GM18498 (cell line): ENCODE results near the gene RPS6KC1.
"Not testable (repeated sequence)": the region's sequence is repeated elsewhere in the genome, so short reads cannot be mapped to it uniquely, and the experiment has no call there.

Experiments
- ATAC-seq: cut with Tn5 transposase; IDR thresholded peaks from one replicate; pipeline ENCODE4 v1.9.1; 2021; ENCODE audit warnings: mild to moderate bottlenecking, moderate library complexity; ENCODE audit not compliant: unreplicated experiment

The RPS6KC1 gene

GRCh38 chr1:213104604-213105003 lies 53.6 kb downstream of the RPS6KC1 start:
- no peak for ATAC-seq

GRCh38 chr1:213106298-213106697 lies 55.3 kb downstream of the RPS6KC1 start:
- no peak for ATAC-seq

- no peak for ATAC-seq
Measured at GRCh38 chr1:213107613-213108012, 56.6 kb downstream of the RPS6KC1 start.

- peak; percentile 88 for ATAC-seq
Measured at GRCh38 chr1:213110349-213111300, 59.6 kb downstream of the RPS6KC1 start.

GRCh38 chr1:213111502-213111901 lies 60.5 kb downstream of the RPS6KC1 start:
- ATAC-seq = no peak

GRCh38 chr1:213112723-213113122 lies 61.7 kb downstream of the RPS6KC1 start:
- not testable (repeated sequence) for ATAC-seq

- not testable (repeated sequence) for ATAC-seq
Measured at GRCh38 chr1:213117699-213118180, 66.7 kb downstream of the RPS6KC1 start.

- no peak for ATAC-seq
Measured at GRCh38 chr1:213119794-213120193, 68.8 kb downstream of the RPS6KC1 start.

GRCh38 chr1:213120386-213120785 lies 69.3 kb downstream of the RPS6KC1 start:
- ATAC-seq = no peak

- no peak for ATAC-seq
Measured at GRCh38 chr1:213120961-213121360, 69.9 kb downstream of the RPS6KC1 start.

GRCh38 chr1:213122514-213122929 lies 71.5 kb downstream of the RPS6KC1 start:
- ATAC-seq = no peak

- no peak for ATAC-seq
Measured at GRCh38 chr1:213123087-213123486, 72.0 kb downstream of the RPS6KC1 start.

GRCh38 chr1:213123536-213123935 lies 72.5 kb downstream of the RPS6KC1 start:
- no peak for ATAC-seq

- ATAC-seq = no peak
Measured at GRCh38 chr1:213124590-213124989, 73.5 kb downstream of the RPS6KC1 start.

- no peak for ATAC-seq
Measured at GRCh38 chr1:213125643-213126042, 74.6 kb downstream of the RPS6KC1 start.

- ATAC-seq = no peak
Measured at GRCh38 chr1:213127074-213127473, 76.0 kb downstream of the RPS6KC1 start.

- ATAC-seq = no peak
Measured at GRCh38 chr1:213131851-213132655, 81.0 kb downstream of the RPS6KC1 start.

- no peak for ATAC-seq
Measured at GRCh38 chr1:213135572-213135971, 84.5 kb downstream of the RPS6KC1 start.

- no peak for ATAC-seq
Measured at GRCh38 chr1:213136190-213136917, 85.3 kb downstream of the RPS6KC1 start.

GRCh38 chr1:213138391-213138790 lies 87.3 kb downstream of the RPS6KC1 start:
- ATAC-seq = no peak

GRCh38 chr1:213138892-213139291 lies 87.9 kb downstream of the RPS6KC1 start:
- ATAC-seq = no peak
